GM19324 (cell line): ENCODE measurements around the gene HTR7.
"Not testable (repeated sequence)": the region's sequence is repeated elsewhere in the genome, so short reads cannot be mapped to it uniquely, and the experiment has no call there.

Source experiments
- ATAC-seq: cut with Tn5 transposase; IDR thresholded peaks from one replicate; pipeline ENCODE4 v1.9.1; 2021; ENCODE audit warnings: mild to moderate bottlenecking, moderate library complexity; ENCODE audit not compliant: unreplicated experiment, low FRiP score

HTR7 gene

DNA sequence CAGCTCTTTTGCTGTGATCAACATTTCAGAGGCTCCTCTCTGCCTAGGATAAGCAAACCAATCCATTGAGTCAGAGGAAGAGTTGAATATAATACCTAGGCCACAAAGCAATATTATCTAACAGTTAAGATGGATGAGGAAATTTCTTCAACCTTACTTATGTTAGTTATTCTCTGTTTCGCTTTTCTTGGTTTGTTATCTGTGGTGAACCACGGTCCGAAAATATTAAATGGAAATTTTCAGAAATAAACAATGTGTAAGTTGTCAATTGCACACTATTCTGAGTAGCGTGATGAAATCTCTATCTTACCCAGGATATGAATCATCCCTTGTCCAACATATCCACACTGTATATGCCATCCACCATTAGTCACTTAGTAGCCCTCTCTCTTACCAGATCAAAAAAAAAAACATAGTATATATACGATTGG lies 1.5 kb upstream of the HTR7 start:
- ATAC-seq: no peak

DNA sequence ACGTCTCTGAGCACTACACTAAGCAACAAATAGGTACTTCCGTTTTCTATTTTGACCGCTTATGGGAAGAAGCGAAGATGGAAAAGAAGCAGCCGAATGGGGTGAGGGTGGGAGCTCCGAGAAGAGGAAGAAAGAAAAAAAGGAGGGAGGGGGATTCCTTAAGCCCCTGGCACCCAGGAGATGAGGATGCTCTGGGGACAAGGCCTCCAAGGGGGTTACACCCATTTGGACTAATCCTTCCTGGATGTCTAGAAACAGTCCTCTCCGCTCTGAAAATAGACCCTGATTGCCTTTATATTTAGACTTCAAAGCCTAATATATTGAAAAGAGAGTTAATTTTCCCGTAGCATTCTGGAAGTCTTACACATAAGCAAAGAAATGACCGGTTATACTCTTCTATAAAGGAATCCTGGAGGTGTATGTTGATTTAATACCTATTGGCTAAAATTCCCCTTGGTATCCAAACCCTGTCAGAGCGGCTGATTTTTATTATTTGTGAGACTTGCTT lies 676 bp upstream of the HTR7 start:
- no peak for ATAC-seq

DNA sequence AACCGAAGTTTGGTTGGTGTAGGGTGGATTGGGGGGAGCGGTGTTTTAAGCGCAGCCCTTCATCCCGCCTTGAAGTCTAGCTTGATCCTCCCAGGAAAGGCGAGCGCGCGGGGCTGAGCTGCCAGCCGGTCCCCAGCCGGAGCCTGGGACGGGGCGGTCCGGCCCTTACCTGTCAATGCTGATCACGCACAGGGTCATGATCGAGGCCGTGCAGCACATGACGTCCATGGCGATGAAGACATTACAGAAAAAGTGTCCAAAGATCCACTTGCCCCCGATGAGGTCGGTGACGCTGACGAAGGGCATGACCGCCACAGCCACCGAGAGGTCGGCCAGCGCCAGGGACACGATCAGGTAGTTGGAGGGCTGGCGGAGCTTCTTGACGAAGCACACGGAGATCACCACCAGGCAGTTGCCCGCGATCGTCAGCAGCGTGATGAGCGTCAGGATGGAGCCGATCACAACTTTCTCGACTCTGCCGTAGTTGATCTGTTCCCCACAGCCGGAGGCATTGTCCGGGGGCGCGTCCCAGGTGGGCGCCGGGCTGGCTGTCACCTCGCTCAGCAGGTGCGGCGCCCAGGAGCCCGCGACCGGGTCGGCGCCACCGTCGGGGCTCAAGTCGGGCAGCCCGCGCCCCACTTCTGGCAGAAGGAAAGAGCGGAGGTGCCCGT lies 740 bp downstream of the HTR7 start:
- peak; percentile 7 for ATAC-seq

DNA sequence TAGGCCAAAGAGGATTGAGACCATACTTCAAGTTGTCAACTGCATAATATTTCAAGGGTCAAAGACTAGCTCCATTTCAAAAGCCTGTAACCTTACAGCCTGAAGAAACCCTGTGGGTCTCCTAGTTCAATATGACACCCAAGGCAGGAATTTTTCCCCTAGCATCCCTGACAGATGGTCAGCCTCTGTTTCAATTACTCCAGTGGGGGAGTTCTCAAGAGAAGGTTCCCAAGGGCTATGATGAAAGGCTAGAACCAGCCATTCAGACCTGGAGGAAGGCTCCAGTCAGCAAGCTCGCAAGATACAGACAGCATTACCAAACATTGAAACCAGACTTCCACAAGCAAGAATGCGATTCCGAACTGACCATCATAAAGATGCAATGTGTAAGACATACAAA lies 1.6 kb downstream of the HTR7 start:
- ATAC-seq: no peak

DNA sequence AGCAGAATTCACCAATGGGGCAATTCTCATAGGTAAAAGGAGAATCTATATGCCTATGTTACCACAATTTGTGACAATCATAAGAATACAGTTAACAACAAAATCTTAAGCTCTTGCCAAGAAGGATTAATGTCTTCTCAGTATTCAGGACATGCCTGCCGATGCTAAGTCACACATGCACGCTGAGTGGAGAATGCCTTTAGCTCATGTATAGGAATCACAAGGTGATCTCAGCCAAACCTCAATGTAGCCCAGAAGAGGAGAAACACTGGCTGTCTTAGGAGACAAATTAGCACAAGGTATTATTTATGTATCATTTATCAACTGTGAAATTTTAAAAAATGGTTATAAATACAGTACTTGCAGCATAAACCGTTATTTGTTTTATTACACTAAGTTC lies 2.7 kb downstream of the HTR7 start:
- ATAC-seq: no peak

DNA sequence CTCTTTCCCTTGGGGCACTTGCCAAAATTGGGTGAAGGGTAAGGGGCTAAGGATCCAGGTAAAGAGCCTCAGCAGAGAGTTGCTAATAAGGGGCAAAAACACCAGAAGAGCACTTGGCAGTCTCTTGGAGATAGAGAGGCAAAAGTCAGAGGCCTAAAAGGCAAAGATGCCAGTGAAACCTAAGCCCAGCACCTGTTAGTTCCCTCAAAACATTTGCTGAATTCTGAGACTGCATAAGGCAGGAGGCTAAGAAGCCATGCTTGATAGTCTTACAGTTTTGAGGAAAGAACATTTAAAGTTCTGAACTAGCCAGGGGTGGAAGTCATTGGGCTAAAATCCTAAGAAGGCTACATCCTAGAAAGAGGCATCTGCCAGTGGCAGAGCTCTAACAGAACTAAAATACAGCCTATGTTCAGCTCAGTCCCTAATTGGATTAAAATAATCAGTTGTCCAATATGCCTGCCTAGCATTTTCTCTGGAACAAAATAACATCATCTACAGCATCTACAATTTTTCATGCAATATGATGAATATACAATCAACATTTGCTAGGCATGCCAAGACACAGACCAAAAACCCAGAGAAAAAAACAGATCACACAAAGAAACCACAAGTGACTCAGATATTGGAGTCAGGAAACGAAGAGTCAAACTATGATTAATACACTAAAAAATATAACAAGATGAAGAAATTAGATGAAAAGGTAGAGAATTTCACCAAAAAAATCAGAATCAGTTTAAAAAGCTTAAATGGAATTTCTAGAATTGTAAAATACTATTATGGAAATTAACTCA lies 7.7 kb downstream of the HTR7 start:
- no peak for ATAC-seq

DNA sequence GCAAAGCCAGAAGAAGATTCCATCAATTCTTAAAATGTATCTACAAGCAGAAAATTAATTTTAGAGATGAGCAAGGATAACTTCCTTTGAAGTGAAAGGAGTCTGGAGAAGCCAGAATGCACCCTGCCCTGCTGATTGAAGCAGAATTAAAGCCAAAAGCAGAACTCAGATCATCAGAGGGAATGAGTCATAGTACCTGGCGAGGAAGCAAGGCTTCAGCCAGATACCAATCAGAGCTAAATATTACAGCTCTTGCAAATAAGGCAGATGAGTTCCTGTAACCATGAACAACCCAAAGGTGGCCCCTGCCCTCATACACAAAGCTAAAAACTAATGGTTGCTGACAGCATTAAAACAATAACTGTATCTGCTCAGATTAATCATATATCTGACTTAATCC lies 10.4 kb downstream of the HTR7 start:
- no peak for ATAC-seq

DNA sequence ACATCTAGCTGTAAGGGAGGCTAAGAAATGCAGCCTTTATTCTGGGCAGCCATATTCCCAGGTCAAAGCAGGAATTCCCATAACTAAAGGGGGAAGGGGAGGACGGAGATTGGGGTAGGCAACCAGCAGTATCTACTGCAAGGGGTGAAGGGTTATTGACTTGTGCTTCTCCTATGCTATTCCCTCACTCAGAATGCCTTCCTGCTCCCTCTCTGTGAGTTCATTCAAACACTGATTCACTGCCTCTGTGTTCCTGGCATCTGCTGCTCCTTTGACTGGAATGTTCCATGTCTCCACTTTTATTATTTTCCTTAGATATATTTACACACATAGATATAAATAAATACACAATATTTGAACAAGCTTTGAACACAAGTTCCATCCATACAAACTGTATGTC lies 11.1 kb downstream of the HTR7 start:
- no peak for ATAC-seq

DNA sequence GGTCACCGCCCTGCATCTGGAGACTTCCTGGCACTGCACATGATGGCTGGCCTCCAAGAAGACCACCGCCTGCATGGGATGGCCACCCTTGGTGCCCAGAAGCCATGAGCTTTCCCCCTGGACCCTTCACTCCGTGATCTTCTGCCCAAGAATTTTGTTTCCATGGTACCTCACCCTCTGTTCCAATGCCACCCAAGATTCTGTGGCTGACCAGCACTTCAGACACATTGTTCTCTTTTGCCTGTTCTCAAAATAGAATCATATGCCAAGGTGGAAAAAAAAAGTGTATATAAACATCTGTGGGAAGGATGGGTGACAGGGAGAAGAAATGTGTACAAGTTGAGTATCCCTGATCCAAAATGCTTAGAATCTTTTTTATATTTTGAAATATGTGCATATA lies 12.1 kb downstream of the HTR7 start:
- ATAC-seq: no peak

DNA sequence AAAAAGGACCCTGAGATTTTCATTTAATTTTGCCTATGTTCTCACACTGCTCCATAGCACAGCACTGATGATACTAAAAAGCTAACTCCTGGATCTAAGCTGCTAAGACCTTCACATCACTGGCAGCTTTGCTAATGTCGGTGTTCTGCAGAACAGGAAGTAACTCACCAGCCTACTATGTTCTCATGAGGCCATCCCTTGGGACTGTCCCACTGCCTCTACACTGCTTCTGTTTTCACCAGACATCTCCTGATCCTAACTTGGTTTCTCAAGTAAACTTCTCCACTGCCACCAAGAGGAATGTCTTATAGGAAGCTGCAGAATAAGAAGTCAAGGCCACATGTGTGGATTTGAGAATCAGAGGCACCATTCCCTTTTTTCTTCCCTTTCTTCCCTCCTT lies 15.1 kb downstream of the HTR7 start:
- ATAC-seq: no peak

DNA sequence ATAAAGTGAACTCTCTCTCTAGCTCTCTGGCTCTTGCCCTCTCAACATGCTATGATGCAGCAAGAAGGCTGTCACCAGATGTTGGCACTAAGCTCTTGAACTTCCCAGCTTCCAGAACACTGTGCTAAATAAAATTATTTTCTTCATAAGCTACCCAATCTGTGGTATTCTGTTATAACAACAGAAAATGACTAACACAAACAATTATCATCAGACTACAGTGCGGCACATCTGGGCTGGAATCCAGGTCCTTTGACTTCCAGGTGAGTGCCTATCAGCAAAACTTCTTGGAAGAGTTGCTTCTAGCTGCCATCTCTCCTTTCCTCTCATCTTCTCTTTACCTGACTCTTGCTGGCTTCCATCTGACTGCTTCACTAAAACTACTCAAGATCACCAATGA lies 20.4 kb downstream of the HTR7 start:
- ATAC-seq: no peak

DNA sequence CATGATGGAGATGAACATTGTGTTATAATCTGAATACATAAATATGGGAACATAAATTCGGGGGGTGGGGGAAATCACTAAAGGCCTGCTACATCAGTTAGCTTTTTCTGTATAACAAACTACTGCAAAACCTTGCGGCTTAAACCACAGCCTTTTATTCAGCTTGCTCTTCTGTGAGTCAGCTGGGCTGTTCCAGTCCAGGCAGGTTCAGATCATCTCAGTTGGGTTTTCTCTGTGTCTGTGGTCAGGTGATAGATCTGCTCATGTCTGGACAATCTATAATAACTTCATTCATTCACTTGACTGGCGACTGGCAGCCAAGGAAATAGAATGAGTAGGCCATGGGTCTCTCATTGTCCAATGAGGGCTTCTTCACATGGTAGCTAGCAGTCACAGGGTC lies 23.5 kb downstream of the HTR7 start:
- no peak for ATAC-seq

DNA sequence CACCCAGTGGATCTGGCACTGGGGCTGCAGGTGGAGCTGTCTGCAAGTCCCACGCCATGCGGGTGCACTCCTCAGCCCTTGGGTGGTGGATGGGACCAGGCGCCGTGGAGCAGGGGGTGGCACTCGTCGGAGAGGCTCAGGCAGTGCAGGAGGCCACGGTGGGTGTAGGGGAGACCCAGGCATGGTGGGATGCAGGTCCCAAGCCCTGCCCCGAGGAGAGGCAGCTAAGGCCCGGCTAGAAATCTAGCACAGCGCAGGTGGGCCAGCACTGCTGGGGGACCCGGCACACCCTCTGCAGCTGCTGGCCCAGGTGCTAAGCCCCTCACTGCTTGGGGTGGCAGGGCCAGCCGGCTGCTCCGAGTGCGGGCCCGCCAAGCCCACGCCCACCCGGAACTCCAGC lies 25.7 kb downstream of the HTR7 start:
- ATAC-seq: no peak

DNA sequence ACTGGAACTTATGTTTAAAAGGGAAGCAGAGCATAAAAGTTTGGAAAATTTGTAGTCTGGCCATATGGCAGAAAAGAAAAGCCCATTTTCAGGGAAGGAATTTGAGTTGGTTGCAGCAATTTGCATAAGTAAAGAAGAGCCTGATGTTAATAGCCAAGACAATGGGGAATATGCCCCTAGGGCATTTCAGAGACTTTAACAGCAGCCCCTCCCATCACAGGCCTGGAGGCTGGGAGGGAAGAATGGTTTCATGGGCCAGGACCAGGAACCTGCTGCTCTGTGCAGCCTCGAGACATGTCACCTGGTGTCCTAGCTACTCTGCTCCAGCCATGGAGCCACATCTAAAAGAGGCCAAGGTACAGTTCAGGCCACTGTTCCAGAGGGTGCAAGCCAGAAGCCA lies 35.3 kb downstream of the HTR7 start:
- ATAC-seq: no peak

DNA sequence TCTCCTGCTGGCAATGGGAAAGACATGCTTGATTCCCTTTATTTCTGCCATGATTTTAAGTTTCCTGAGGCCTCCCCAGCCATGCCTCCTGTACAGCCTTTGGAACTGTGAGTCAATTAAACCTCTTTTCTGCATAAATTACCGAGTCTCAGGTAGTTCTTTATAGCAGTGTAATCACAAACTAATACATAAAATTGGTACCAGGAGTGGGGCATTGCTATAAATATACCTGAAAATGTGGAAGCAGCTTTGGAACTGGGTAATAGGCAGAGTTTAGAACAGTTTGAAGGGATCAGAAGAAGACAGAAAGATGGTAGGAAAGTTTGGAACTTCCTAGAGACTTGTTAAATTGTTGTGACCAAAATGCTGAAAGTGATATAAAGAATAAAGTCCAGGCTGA lies 36.0 kb downstream of the HTR7 start:
- not testable (repeated sequence) for ATAC-seq

DNA sequence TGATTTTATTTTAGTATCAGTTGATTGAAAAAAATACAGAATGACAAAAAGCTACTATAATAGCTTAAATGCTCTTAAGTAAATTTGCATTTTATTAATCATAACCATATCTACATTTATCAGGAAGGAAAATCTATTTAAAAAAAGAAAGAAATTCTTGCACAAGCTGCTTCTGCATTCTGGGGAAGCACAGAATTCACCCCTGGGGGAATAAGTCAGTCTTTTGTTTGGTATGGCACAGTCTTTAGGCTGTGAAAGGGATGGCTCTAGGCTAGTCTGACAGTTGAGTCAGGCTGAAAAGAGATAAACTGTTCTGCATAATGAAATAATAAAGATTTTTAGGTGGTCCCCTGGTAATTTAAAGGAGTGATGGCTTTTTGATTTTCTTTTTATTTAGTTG lies 37.9 kb downstream of the HTR7 start:
- no peak for ATAC-seq

DNA sequence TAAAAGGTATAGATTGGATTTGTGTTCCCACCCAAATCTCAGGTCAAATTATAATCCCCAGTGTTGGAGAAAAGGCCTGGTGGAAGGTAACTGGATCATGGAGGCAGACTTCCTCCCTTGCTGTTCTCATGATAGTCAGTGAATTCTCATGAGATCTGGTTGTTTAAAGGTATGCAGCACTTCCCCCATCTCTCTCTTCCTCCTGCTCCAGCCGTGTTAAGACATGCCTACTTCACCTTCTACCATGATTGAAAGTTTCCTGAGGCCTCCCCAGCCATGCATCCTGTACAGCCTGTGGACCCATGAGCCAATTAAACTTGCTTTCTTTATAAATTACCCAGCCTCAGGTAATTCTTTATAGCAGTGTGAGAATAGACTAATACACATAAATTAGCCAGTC lies 39.1 kb downstream of the HTR7 start:
- ATAC-seq: no peak

DNA sequence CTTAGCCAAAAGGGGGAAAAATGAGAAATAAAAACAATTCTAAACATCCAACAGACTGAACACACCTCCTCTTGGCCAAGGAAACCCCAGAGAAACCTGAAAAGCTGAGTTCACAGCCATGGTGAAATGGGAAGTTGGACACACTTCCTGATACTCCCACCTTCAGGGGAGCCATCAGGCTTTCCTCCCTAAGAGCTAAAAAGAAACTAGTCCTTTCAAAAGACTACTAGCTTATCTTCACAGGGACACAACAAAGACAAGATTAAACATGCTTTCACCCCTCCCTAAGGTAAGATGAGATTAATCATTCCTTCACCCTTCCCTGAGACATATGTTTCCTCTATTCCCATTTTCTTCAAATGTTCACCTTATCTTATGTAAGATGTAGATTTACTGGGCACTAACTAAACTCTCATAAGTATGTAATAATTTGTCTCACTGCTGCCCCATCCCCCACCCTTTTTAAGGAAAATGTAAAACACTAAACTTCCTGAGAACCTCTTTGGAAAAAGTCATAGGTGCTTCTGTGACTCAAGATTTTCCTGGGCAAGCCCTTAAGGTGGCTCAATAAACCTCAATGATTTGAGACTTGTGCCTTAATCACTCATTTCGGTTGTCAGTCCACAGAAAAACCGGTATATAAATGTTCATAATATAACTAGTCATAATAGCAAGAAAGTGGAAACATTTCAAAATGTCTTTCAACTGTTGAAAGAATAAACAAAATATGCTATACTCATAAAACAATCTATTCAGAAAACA lies 40.5 kb downstream of the HTR7 start:
- no peak for ATAC-seq

DNA sequence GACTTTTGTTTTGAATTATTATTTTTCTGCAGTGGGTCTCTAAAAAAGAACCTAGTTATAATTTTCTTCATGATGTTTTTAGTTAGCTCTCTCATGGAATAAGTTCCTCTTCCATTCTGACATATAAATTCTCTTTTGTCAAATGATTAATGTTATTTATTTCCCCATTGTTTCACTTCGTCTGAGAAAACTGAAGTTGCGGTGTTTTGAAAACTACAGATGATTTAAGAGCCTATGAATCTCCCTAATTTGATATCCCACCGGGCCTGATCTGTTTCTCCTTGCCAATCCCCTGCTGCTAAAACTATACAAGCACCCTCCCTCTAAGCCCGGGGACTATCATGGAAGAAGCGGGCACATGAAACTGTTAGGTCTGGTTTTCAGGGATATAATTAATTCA lies 41.4 kb downstream of the HTR7 start:
- ATAC-seq: no peak

DNA sequence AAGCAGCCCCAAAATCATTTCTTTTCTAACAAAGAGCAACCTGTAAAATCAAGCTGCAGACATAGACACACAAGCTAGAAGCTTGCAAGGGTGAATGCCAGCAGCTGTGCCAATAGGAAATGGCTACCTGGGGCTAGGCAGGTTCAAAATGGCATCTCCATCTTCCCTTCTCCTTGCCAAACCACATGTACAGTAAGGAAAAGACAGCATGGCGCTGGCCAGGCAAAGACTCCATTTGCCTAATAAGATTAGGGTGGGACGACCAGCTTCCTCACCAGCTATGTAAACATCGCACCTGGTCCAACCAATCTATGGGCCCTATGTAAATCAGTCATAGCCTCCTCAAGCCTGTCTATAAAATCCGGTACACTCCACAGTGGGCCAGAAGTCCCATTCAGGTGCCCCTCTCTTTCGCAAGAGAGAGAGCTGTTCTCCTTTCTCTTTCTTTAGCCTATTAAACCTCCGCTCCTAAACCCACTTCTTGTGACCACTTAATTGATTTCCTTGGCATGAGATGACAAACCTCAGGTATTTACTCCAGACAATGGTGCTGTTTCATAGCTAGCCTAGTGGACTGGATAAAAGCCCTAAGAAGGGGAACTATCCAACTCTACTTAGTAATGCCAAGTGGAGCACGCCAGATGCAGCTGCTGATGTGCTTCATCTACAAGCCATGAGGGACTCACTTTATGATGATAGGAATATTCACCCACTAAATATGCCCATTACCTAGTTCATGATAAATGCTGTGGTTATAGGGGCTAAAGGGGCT lies 44.1 kb downstream of the HTR7 start:
- no peak for ATAC-seq

DNA sequence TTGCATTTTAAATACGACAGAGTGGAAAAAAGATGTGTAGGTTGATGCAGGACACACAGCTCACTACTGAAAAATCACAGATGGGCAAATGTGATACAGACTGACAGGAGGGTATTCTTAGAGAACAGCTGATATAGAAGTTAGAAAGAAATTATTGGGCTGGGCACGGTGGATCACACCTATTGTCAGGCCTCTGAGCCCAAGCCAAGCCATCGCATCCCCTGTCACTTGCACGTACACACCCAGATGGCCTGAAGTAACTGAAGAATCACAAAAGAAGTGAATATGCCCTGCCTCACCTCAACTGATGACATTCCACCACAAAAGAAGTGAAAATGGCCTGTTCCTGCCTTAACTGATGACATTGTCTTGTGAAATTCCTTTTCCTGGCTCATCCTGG lies 50.7 kb downstream of the HTR7 start:
- ATAC-seq: not testable (repeated sequence)
